SK-N-SH (cell line): ENCODE data around the gene LRRC42.

ENCODE experiments used
- EP300 ChIP-seq, 2 experiments: IDR thresholded peaks; 2 replicates each; pipeline versions ENCODE4 v1.4.0 to v1.6.1; 2012; ENCODE audit warnings: borderline replicate concordance in 1 of 2, low read depth in 1 of 2, low read length in 1 of 2
- MXI1 ChIP-seq: IDR thresholded peaks from 2 replicates; pipeline ENCODE4 v1.6.1; 2012; ENCODE audit warnings: mild to moderate bottlenecking, low read depth, low read length, improper control_type of control experiment
- POLR2AphosphoS5 ChIP-seq: IDR thresholded peaks from 2 replicates; pipeline ENCODE4 v1.6.1; 2012; ENCODE audit warnings: low read depth, low read length
- RCOR1 ChIP-seq: fragments of 150-350 bp; IDR thresholded peaks from 2 replicates; pipeline ENCODE4 v1.6.1; 2017; ENCODE audit warnings: antibody characterized with exemption, low read length
- REST ChIP-seq: IDR thresholded peaks from 2 replicates; pipeline ENCODE4 v1.6.1; 2012; ENCODE audit warnings: mild to moderate bottlenecking, low read depth, low read length, moderate library complexity
- SIN3A ChIP-seq: IDR thresholded peaks from 2 replicates; pipeline ENCODE4 v1.6.1; 2012; ENCODE audit warnings: low read depth, mild to moderate bottlenecking, low read length, moderate library complexity, borderline replicate concordance
- SMC3 ChIP-seq: IDR thresholded peaks from 2 replicates; pipeline ENCODE4 v1.6.1; 2012; ENCODE audit warnings: low read depth, low read length, improper control_type of control experiment
- TF ChIP-seq, protein P1 (sequence below): fragments of 200-600 bp; sonication (generic); IDR thresholded peaks from 2 replicates; pipeline ENCODE4 v1.6.1; 2017; ENCODE audit warnings: antibody characterized with exemption, mild to moderate bottlenecking, moderate library complexity
- TF ChIP-seq, protein P2 (sequence below): IDR thresholded peaks from 2 replicates; pipeline ENCODE4 v1.4.0; 2012; ENCODE audit warnings: low read depth

DNA sequence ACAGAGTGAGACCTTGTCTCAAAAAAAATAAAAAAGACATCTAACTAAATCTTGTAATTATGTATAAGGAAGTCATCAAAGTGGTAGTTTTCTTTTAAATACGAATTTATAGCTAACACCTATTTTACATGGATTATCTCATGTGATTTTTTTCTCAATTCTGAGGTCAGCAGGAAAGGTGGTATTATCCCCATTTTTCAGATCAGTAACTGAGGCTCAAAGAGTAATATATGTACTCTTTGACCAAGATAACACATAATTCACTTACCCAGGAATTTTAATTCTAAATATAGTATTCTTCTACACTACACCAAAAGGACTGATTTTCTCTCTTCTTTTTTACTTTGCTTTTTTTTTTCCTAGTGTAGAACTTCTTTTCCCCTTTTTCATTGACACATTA lies 9.7 kb upstream of the LRRC42 start:
- TF ChIP-seq MXI1, result no peak
- TF ChIP-seq REST, result no peak
- no peak for TF ChIP-seq SMC3
- TF ChIP-seq RCOR1, result no peak
- TF ChIP-seq, protein P1, sequence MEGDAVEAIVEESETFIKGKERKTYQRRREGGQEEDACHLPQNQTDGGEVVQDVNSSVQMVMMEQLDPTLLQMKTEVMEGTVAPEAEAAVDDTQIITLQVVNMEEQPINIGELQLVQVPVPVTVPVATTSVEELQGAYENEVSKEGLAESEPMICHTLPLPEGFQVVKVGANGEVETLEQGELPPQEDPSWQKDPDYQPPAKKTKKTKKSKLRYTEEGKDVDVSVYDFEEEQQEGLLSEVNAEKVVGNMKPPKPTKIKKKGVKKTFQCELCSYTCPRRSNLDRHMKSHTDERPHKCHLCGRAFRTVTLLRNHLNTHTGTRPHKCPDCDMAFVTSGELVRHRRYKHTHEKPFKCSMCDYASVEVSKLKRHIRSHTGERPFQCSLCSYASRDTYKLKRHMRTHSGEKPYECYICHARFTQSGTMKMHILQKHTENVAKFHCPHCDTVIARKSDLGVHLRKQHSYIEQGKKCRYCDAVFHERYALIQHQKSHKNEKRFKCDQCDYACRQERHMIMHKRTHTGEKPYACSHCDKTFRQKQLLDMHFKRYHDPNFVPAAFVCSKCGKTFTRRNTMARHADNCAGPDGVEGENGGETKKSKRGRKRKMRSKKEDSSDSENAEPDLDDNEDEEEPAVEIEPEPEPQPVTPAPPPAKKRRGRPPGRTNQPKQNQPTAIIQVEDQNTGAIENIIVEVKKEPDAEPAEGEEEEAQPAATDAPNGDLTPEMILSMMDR, result no peak
- TF ChIP-seq, protein P2, sequence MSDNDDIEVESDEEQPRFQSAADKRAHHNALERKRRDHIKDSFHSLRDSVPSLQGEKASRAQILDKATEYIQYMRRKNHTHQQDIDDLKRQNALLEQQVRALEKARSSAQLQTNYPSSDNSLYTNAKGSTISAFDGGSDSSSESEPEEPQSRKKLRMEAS, result no peak
- no peak for TF ChIP-seq POLR2AphosphoS5
- no peak for TF ChIP-seq EP300 (IDR thresholded peaks at IDR 0.05; ENCODE audit: borderline replicate concordance in 1 of 2, low read depth in 1 of 2, low read length in 1 of 2)
- no peak for TF ChIP-seq SIN3A
